Measurements from ENCODE around the gene CLCN5. TPM values are rescaled to one million over a fixed set of nuclear protein-coding genes. Genes with fewer than 3 reads are reported as not detected.
A peak's percentile ranks its signal among the peaks of the same experiment; 100 is the strongest.

Gene CLCN5
- polyA plus RNA-seq, 2 of the 4 experiments (the other 2 are of a cell fraction), result 2.6 to 5.2 TPM

- ATAC-seq (peak; percentile 73 to 83; a peak in 5 of 6 replicates), FAIRE-seq (peak; percentile 81), DNase-seq (ENCODE audit: low read depth in 1 of 2, low spot score in 1 of 2) (peak; percentile 4 to 5)
- ChIA-PET POLR2A (no interaction called here), CTCF (interaction anchor here (0.5 to 3.8 kb wide), 13 partner anchors 10 to 482 kb away, joined by 3 to 45 read pairs (median 4); no protein-coding TSS in a partner anchor)
- WGBS (ENCODE audit: missing lambda C conversion rate), result 55% methylated on average over 3 of the region's 3 CpGs
- no peak overlapping the region for H3K27ac ChIP-seq
- no peak overlapping the region for H3K4me3 ChIP-seq
- H3K9me3 ChIP-seq, result no peaks in the 10 kb centered on the region
- TF ChIP-seq RAD21 (conservative IDR thresholded peaks at IDR 0.05 in 1 of 2, IDR thresholded peaks at IDR 0.05 in 1 of 2) (peak; percentile 58 to 61), CTCF (IDR thresholded peaks at IDR 0.05) (peak; percentile 44; the same call in 2 of the 3 replicates), SMC3 (IDR thresholded peaks at IDR 0.05) (peak; percentile 45; the same call in 2 of the 3 replicates), ZNF302 (CRISPR knock-in tag; IDR thresholded peaks at IDR 0.05) (no peak)
- H3K4me2 ChIP-seq, result no peak overlapping the region
- H3K4me1 ChIP-seq, result no peaks in the 10 kb centered on the region
Measured at GRCh38 chrX:50100188-50100587, 177.8 kb downstream of the CLCN5 start.

GRCh38 chrX:50103176-50103575, 180.8 kb downstream of the CLCN5 start:
- DNase-seq (ENCODE audit: low read depth in 1 of 2, low spot score in 1 of 2) (no peak), ATAC-seq (no peak), FAIRE-seq (no peak)
- H3K9me3 ChIP-seq, result no peaks in the 10 kb centered on the region
- H3K27ac ChIP-seq, result no peak overlapping the region
- no peak overlapping the region for H3K4me2 ChIP-seq
- H3K4me1 ChIP-seq, result no peaks in the 10 kb centered on the region
- TF ChIP-seq HOXB13 (CRISPR knock-in tag; IDR thresholded peaks at IDR 0.05; ENCODE audit: low read depth) (no peak), HOXA7 (CRISPR knock-in tag; IDR thresholded peaks at IDR 0.05) (no peak), NR3C1 (IDR thresholded peaks at IDR 0.05) (no peak), RCOR1 (IDR thresholded peaks at IDR 0.05; ENCODE audit: low read depth, low read length) (no peak), HMGXB4 (CRISPR knock-in tag; IDR thresholded peaks at IDR 0.05; ENCODE audit: borderline replicate concordance) (no peak), RFX5 (IDR thresholded peaks at IDR 0.05) (no peak), HES2 (IDR thresholded peaks at IDR 0.05) (no peak), REST (IDR thresholded peaks at IDR 0.05) (no peak), BCL3 (IDR thresholded peaks at IDR 0.05) (no peak), MAX (IDR thresholded peaks at IDR 0.05) (no peak), BHLHE40 (IDR thresholded peaks at IDR 0.05; ENCODE audit: low read depth, low read length) (no peak), ELK1 (IDR thresholded peaks at IDR 0.05; ENCODE audit: low read depth, low read length) (no peak), E2F6 (IDR thresholded peaks at IDR 0.05; ENCODE audit: borderline replicate concordance, low read depth) (no peak)
- H3K4me3 ChIP-seq, result no peak overlapping the region
- ChIA-PET CTCF (no interaction called here), POLR2A (no interaction called here)
- 24% methylated on average over 1 of the region's 1 CpG for WGBS (ENCODE audit: missing lambda C conversion rate)

All from A549 (cell line).